GM12864 (cell line): ENCODE data around the gene NIPA2.
A peak's percentile ranks its signal among the peaks of the same experiment; 100 is the strongest.
"Not testable (repeated sequence)": the region's sequence is repeated elsewhere in the genome, so short reads cannot be mapped to it uniquely, and the experiment has no call there.

ENCODE experiments used
- DNase-seq: peaks from one replicate; pipeline ENCODE4 v3.0.0-alpha.2; 2011; ENCODE audit warnings: low read depth
- H3K4me3 ChIP-seq: 2 replicates; pipeline ENCODE4 v1.5.1; 2011; ENCODE audit warnings: mild to moderate bottlenecking, low read depth, low read length, control low read depth
- CTCF ChIP-seq: IDR thresholded peaks from 2 replicates; pipeline ENCODE4 v1.5.1; 2011; ENCODE audit warnings: low read depth, mild to moderate bottlenecking, moderate library complexity, low read length, control low read depth, inconsistent platforms; ENCODE audit errors: missing control alignments

NIPA2 gene

GRCh38 chr15:22838292-22839042 is at the start of gene NIPA2:
Gene NIPA2 (plus strand): TSS chr15:22838666. CDS start chr15:22851732, 13,066 bp downstream.
- no peak for TF ChIP-seq CTCF
- H3K4me3 ChIP-seq, result peak within 1 kb of the TSS; percentile 98
- peak; percentile 89 for DNase-seq

- no peak overlapping the region for H3K4me3 ChIP-seq
- no peak for TF ChIP-seq CTCF
- DNase-seq, result no peak
Observed at GRCh38 chr15:22794063-22794462, 44.4 kb upstream of the NIPA2 start.

GRCh38 chr15:22794621-22795167 is 43.8 kb upstream of the NIPA2 start:
- TF ChIP-seq CTCF, result no peak
- DNase-seq, result no peak
- no peak overlapping the region for H3K4me3 ChIP-seq

GRCh38 chr15:22795206-22796063 is 43.0 kb upstream of the NIPA2 start:
- TF ChIP-seq CTCF, result peak; percentile 20
- DNase-seq, result no peak
- H3K4me3 ChIP-seq, result no peak overlapping the region

- no peak for DNase-seq
- peak overlapping the region; percentile 46; the same call in 1 of the 2 replicates for H3K4me3 ChIP-seq
- no peak for TF ChIP-seq CTCF
Observed at GRCh38 chr15:22796079-22796478, 42.4 kb upstream of the NIPA2 start.

- TF ChIP-seq CTCF, result no peak
Observed at GRCh38 chr15:22799902-22800301, 38.6 kb upstream of the NIPA2 start.

GRCh38 chr15:22803006-22803405 is 35.5 kb upstream of the NIPA2 start:
- not testable (repeated sequence) for DNase-seq

More at GRCh38 chr15:22799902-22800301, 38.6 kb upstream of the NIPA2 start:
- DNase-seq, result no peak
- no peak overlapping the region for H3K4me3 ChIP-seq

More at GRCh38 chr15:22803006-22803405, 35.5 kb upstream of the NIPA2 start:
- H3K4me3 ChIP-seq, result not testable (repeated sequence)
